HFFc6 (cell line): ENCODE measurements around the gene LIN7B. TPM values are rescaled to one million over a fixed set of nuclear protein-coding genes. Genes with fewer than 3 reads are reported as not detected.
A peak's percentile ranks its signal among the peaks of the same experiment; 100 is the strongest.

Experiments
- DNase-seq: peaks from one replicate; pipeline ENCODE4 v3.0.0-alpha.2; 2018
- H3K27ac Mint-ChIP-seq: 2 replicates; pipeline ENCODE4 v1.8.0; 2020; ENCODE audit warnings: mild to moderate bottlenecking, mixed read lengths
- H3K27me3 Mint-ChIP-seq: 2 replicates; pipeline ENCODE4 v1.8.0; 2021; ENCODE audit warnings: mild to moderate bottlenecking, moderate library complexity, mixed read lengths; ENCODE audit not compliant: insufficient read depth
- H3K36me3 Mint-ChIP-seq: 2 replicates; pipeline ENCODE4 v1.8.0; 2021; ENCODE audit warnings: low read depth, mixed read lengths
- H3K4me1 Mint-ChIP-seq: 2 replicates; pipeline ENCODE4 v1.8.0; 2020; ENCODE audit warnings: low read depth, mixed read lengths
- H3K4me3 Mint-ChIP-seq: 2 replicates; pipeline ENCODE4 v1.8.0; 2020; ENCODE audit warnings: mild to moderate bottlenecking, moderate library complexity, mixed read lengths
- H3K9me3 Mint-ChIP-seq: 2 replicates; pipeline ENCODE4 v1.8.0; 2020; ENCODE audit warnings: mild to moderate bottlenecking, mixed read lengths
- CTCF ChIP-seq: fragments of 200-600 bp; sonication (generic); IDR thresholded peaks from 2 replicates; pipeline ENCODE4 v1.5.0; 2021; ENCODE audit warnings: antibody characterized with exemption, mild to moderate bottlenecking
- total RNA-seq, 6 experiments: library from RNA; stranded (reverse); fragmentation: NEBNext Ultra II Directional; extraction: Animal tissue kit (Norgen Biotek cat#: 25700); gene quantifications; 2 replicates in 1 of 6; 3 replicates in 5 of 6; pipeline ENCODE4 v1.2.3, GENCODE V29; 2021

LIN7B gene
- total RNA-seq, 6 experiments from 2014 or later = 9.3 to 12.7 (median 10.2) TPM

GRCh38 chr19:49106648-49107135 lies 7.5 kb upstream of the LIN7B start:
- H3K27me3 Mint-ChIP-seq = peaks cover 11% of the 10 kb centered on the region
- TF ChIP-seq CTCF = peak; percentile 94
- H3K27ac Mint-ChIP-seq = peak overlapping the region; percentile 70; the same call in 1 of the 2 replicates
- H3K36me3 Mint-ChIP-seq = peaks cover 32% of the 10 kb centered on the region
- no peaks in the 10 kb centered on the region for H3K9me3 Mint-ChIP-seq
- no peak overlapping the region; the same call in 1 of the 2 replicates for H3K4me3 Mint-ChIP-seq
- DNase-seq = peak; percentile 33
- H3K4me1 Mint-ChIP-seq = peaks cover 39% of the 10 kb centered on the region

GRCh38 chr19:49107625-49108459 lies 6.3 kb upstream of the LIN7B start:
- TF ChIP-seq CTCF = no peak
- no peaks in the 10 kb centered on the region for H3K9me3 Mint-ChIP-seq
- H3K36me3 Mint-ChIP-seq = peaks cover 32% of the 10 kb centered on the region
- no peak for DNase-seq
- H3K4me1 Mint-ChIP-seq = peaks cover 39% of the 10 kb centered on the region
- no peak overlapping the region for H3K27ac Mint-ChIP-seq
- peaks cover 11% of the 10 kb centered on the region for H3K27me3 Mint-ChIP-seq
- H3K4me3 Mint-ChIP-seq = no peak overlapping the region

- no peak for TF ChIP-seq CTCF
- DNase-seq = no peak
- peaks cover 11% of the 10 kb centered on the region for H3K27me3 Mint-ChIP-seq
- H3K36me3 Mint-ChIP-seq = peaks cover 32% of the 10 kb centered on the region
- H3K27ac Mint-ChIP-seq = peak overlapping the region; percentile 24; the same call in 1 of the 2 replicates
- H3K4me1 Mint-ChIP-seq = peaks cover 50% of the 10 kb centered on the region
- H3K4me3 Mint-ChIP-seq = no peak overlapping the region
- H3K9me3 Mint-ChIP-seq = no peaks in the 10 kb centered on the region
Observed at GRCh38 chr19:49109051-49109450, 5.1 kb upstream of the LIN7B start.

GRCh38 chr19:49109569-49110233 lies 4.5 kb upstream of the LIN7B start:
- Mint-ChIP-seq H3K27me3 (peaks cover 9% of the 10 kb centered on the region), H3K36me3 (peaks cover 31% of the 10 kb centered on the region), H3K4me1 (peaks cover 50% of the 10 kb centered on the region), H3K4me3 (no peak overlapping the region), H3K9me3 (no peaks in the 10 kb centered on the region), H3K27ac (peak overlapping the region; percentile 72)
- TF ChIP-seq CTCF = no peak
- DNase-seq = no peak

GRCh38 chr19:49110567-49110966 lies 3.6 kb upstream of the LIN7B start:
- peak overlapping the region; percentile 72 for H3K27ac Mint-ChIP-seq
- H3K36me3 Mint-ChIP-seq = peaks cover 25% of the 10 kb centered on the region
- DNase-seq = peak; percentile 66
- no peak for TF ChIP-seq CTCF
- peaks cover 7% of the 10 kb centered on the region for H3K27me3 Mint-ChIP-seq
- H3K4me1 Mint-ChIP-seq = peaks cover 56% of the 10 kb centered on the region
- peak overlapping the region; percentile 1; the same call in 1 of the 2 replicates for H3K4me3 Mint-ChIP-seq
- no peaks in the 10 kb centered on the region for H3K9me3 Mint-ChIP-seq
